Adrenal gland (tissue), 5 donors: ENCODE measurements around the gene CCNB1IP1.

ENCODE experiments used
- CTCF ChIP-seq, 6 experiments: fragments of 450-650 bp in 4 of 6; fragments of 200-600 bp in 2 of 6; sonication (generic) in 1 of 6; IDR thresholded peaks; 1 replicate in 5 of 6; 2 replicates in 1 of 6; pipeline versions ENCODE4 v1.5.1 to v1.8.0; 2016 to 2021; ENCODE audit warnings: antibody characterized with exemption in 6 of 6, mild to moderate bottlenecking in 2 of 6, moderate library complexity in 1 of 6
- POLR2A ChIP-seq, 2 donors: fragments of 450-650 bp; IDR thresholded peaks; one replicate each; pipeline ENCODE4 v1.6.1; 2017; ENCODE audit warnings: antibody characterized with exemption in 2 of 2, mild to moderate bottlenecking in 2 of 2, moderate library complexity in 1 of 2
- donor health status: DM: no; HTN: no; CAD: no.

GRCh38 chr14:20381341-20381740 is 48.3 kb upstream of the CCNB1IP1 start:
- TF ChIP-seq POLR2A (IDR thresholded peaks at IDR 0.05), result no peak
- no peak for TF ChIP-seq CTCF (IDR thresholded peaks at IDR 0.05)
